GM21367 (cell line): ENCODE results near the gene THADA.

Experiments
- ATAC-seq: cut with Tn5 transposase; IDR thresholded peaks from one replicate; pipeline ENCODE4 v1.9.1; 2021; ENCODE audit not compliant: unreplicated experiment

The THADA gene

DNA sequence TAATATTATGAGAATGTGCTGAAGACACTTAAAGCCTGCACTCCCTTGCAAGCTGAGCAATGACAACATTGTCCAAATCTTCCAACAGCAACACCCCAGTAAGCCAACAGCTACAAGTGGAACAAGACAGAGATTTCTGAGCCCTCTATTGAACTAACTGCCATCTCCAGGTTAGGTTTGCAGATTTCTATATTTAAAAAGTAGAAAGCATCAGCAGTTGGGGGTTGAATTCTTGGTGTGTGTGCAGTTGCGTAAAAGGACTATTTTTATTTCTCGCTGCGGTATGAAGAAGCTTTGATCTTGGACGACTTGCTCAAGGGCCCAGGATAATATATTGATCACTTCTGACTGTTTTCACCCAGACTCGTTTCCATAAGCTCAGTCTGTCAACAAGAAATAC, 263.2 kb downstream of the THADA start:
- ATAC-seq: no peak

DNA sequence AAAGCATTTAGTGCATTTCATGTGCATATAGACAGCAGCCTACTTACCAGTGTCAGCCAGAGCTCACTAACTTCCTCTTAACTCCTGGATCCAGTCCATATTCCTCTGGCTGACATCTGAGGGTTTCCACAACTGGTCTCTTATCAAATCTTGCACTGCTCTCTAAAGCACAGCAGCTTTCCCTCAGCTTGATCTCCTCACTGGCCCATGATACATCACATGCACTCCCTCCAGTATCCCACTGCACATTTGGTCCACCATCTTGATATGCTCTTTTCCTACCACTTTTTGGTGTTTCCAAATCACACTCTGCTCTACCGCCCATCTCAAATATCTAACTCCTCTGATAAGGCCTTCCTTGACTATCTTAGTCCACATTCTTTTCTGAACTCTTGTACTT, 264.4 kb downstream of the THADA start:
- no peak for ATAC-seq

DNA sequence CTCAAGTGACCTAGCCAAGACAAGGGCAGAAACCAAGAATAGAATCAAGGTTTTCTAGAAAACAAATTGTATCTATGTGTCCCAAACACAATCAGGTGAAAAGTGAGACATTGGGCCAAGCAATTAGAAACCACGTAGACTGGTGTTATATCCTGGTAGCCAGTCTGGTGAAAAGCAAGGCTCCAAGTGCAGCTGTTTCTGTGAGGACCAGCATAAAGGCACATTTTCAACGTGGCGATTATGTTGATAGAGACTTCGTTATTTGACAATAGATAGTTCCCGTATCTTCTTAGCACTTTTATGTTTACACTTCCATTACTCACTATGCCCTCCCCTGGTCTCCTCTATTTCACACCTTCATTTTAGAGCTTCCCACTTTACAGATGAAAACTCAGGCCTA, 266.2 kb downstream of the THADA start:
- ATAC-seq: no peak

DNA sequence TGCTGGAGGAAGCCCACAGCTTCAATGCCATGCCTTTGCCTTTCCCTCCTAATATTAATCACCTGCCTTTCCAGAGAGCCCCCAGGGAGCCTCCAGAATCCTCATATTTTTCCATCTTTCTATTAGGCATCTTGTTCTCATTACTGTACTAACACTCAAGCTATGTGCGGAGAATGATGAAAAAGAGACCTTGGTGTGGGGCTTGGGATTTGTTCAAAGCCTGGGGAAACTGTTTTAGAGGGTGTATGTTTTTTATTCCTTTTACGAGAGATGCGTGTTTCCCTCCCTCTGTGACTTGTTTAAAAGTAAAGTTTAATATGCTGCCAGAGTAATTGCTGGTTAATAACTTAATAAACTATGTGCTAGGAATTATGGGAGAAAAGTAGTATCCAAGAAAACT, 267.0 kb downstream of the THADA start:
- ATAC-seq: no peak

DNA sequence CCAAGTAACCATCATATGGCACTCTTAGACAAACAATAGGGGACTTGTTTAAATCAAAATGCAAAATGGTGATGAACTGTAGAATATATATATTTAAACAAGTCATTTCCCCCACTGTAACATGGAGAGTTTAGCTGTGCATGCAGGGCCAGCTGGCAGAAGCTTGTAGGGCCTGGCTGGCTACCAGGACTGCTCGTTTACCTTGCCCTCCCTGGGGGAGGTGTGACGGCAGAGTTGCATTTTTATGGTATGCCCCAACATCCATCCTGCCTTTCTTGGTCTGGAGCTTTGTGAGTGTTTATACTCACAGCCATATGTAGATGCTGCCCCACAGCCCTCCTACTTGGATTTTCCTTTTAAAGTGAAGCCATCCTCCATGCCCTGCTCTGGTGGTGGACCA, 267.7 kb downstream of the THADA start:
- no peak for ATAC-seq

DNA sequence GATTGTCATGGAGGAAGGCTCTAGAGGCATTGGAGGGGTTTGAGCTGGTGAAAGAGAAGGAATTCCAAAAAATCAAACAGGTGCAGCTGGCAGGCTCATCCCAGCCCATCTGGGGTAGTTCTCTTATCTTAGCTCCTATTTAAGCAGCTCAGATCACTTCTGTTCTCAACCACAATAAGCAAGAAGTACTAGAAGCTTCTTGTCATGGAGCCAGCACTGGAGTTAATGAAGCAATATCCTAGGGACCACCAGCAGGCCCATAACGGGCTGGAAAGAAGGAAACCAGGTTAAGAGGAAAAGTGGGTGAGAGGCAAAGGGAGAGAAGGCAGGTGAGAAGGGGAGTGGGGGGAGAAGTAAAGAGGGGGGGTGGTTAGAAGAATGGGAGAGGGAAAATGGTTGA, 268.7 kb downstream of the THADA start:
- no peak for ATAC-seq

DNA sequence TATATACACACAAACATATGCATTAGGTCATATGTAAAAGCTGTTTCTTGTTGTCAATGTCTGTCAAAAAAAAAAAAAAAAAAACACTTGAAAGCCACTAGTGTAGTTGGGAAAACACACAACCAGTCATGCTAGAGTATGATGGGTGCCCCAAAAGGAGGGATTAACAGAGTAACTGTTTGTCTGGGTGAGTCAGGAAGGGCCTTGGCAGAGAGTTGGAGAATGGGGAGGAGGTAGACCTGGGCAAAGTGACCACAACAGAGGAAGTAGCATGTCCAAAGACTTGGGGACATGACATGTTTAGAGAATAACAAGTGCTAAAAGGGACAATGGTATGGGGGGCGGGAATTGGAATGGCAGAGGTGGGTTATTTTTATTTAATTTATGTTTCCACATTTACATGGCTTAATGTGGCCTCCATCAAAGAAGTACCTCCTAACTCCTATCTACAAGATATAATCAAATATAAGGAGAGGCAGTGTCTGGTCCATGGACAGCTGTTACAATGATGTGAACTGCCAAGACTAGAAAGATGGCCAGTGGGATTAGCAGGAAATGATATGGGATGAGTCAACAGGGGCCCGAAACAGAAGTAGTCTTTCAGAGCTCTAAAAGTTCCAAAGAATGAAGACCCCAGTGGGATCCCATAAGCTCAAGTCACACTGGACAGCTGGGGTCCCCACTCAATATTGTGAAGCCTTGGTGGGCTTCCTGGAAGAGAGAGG, 269.6 kb downstream of the THADA start:
- ATAC-seq: no peak

DNA sequence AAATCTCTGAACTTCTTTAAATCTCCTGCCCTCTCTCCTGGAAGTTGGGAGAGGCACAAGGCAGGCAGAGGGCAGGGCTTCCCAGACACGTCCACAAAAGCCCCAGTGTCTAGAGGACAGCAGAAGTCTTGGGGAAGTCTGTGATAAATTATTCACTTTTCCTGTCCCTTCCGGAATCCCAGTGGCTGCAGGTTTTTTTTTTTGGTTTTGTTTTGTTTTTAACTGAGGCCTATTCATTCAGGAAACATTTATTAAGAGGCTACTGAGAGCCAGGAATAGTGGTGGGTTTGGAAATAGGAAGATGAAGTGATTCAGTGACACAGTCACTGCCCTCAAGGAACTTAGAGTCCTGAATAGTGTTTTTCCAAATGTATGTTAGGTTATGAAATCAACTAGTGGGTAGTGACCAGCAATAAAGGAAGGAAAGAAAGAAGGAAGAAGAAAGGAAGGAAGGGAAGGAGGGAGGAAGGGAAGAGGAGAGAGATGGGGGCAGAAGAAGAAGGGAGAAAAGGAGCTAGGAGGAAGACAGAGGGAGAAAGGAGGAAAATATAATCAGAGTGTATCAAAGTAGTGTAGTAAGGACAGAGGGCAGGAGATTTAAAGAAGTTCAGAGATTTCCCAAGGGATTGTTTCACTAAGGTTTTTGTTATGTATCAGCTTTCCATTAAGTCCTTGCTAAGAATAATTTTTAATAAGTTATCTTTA, 270.6 kb downstream of the THADA start:
- ATAC-seq: no peak

DNA sequence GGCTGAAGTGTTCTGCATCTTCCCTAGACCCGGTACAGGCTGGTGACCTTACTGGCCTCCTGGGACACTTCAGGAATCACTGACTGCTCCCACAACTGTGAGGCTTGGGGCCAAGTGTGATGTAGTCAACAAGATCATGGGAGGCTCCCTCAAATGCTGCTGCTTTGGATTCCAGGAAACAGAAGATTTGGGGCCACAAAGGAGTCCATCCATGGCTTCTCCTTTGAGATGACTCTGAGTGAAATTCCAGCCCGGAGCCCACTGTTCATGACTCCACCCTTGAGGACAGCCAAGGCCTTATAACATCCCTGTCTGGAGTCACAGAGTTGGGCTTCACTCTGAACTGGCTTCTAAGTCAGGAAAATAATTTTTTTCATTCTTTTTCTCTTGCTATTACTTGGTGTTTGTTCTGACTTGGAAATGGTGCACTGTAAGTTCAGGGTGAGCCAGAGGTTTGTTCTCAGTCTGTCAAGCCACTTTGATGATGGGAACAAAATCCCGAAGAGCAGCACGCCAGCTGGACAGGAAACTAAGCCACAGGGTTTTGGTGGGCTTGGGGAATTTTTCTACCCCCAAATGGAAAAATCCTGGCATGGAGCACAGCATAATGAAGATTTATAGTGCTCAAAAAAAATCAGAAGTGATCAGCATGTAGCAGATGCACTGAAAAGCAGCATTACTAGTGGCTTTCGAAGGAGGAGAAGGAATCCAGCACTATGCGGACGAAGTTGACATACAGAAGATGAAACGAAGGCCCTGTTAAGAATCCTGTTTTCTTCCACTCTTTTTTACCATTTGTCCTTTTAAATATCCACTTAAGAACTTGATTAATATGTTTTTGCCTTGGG, 271.4 kb downstream of the THADA start:
- no peak for ATAC-seq

DNA sequence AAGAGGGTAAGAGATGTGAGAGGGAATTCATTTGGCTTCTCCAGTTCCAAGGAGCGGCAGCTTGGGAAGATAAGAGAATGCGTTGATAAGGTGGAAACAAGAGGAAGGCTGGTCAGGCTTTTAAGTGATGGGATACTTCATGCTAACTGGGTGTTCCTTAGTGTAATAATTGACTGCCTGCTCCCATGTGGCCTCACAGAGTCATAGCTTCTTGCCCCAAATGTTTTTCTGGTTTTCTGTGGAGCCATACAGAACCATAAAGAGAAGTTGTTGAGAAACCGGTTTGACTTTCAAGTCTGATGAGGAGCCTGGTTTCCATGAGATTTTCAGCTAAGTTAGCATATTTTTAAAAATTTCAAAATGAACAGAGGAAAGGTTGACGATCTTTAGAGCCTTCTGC, 272.0 kb downstream of the THADA start:
- no peak for ATAC-seq

DNA sequence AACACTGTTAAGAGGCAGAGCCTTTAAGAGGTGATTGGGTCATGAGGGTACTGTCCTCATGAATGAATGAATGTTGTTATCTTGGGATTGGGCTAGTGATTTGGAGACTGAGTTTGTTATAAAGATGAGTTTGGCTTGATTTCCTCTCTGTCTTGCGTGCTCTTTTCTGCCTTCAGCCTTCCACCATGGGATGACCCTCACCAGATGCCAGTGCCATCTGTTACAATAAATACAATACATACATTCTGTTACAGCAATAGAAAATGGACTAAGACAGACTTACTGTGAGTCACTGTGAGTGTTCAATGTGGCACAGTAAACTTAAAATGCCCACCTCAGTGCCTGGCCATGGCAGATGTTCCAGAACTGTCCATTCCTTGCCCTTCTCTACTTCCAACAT, 274.4 kb downstream of the THADA start:
- no peak for ATAC-seq

DNA sequence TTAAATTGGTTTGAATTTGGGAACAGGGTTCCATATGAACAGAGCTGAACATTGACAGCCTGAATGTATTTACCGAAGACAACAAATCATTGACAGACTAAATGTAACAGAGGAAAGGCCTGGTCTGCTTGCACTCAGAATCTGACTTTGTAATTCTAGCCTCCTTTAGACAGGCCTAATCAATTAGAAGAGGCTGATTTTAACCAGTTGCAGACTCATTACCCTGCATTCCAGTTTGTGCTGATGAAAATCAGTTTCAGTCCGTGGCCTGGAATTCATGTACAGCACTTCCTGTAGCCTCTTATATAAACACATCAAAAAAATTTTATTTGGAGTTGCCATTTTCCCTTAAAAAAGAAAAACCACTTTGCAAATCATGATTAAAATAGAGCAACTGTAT, 276.3 kb downstream of the THADA start:
- ATAC-seq: no peak

DNA sequence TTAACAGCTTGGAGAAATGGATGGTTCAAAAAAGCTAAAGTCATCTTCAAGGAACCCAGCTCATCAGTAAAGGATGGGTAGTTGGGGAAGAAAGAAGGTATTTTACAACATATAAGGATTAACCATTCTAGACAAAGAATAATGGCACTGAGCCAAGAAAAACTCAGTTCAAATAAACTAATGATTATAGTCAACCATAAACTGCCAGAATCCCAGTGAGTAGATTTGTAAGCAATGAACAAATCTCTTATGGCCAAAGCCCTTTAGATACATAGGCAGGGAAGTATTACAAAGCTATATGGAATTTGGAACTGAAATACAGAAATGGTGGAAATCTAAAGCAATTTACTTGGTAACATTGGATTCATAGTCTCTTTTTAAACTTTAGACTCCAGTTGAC, 277.0 kb downstream of the THADA start:
- no peak for ATAC-seq

DNA sequence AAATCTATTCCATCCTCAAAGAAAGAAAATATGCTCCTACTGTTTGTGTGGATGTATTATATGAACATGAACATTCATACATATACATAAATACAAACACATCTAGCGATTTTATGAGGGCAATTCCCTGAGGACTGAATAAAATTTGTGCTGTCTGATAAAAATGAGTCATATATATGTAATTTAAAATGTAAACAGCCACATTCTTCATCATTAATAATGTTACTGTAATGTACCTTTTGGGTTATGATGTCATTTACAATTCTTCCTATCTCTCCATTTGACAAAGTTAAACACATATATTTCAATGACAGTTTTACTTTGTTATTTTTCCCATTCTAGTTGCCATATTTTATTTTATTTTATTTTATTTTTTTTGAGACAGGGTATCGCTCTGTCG, 278.2 kb downstream of the THADA start:
- no peak for ATAC-seq

DNA sequence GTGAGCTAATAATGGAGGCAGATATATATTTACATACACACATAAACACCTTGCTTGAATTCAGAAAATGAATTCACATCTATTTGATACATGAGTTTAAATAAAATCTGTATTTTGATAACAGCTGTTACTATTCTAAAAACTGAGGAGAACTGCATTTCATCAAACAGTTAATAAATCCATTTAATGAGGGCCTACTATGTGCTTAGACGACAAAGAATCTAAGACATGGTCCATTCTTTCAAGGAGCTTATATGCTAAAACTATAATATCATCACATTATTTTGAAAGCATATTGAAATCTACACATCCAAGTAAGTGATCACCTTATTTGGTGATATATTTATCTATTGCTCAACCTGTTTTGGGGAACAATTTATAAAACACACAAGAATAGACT, 278.6 kb downstream of the THADA start:
- no peak for ATAC-seq

DNA sequence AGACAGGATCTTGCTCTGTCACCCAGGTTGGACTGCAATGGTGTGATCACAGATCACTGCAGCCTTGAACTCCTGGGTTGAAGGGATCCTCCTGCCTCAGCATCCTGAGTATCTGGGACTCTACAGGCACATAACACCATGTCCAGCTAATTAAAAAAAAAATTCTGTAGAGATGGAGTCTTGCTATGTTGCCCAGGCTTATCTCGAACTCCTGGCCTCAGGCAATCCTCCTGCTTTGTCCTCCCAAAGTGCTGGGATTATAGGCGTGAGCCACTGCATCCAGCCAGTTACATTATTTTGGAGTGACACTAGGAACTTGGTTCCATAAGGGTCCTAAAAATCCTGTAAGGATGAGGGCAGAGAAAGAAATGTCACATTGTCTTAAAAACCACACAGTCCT, 280.4 kb downstream of the THADA start:
- ATAC-seq: no peak

DNA sequence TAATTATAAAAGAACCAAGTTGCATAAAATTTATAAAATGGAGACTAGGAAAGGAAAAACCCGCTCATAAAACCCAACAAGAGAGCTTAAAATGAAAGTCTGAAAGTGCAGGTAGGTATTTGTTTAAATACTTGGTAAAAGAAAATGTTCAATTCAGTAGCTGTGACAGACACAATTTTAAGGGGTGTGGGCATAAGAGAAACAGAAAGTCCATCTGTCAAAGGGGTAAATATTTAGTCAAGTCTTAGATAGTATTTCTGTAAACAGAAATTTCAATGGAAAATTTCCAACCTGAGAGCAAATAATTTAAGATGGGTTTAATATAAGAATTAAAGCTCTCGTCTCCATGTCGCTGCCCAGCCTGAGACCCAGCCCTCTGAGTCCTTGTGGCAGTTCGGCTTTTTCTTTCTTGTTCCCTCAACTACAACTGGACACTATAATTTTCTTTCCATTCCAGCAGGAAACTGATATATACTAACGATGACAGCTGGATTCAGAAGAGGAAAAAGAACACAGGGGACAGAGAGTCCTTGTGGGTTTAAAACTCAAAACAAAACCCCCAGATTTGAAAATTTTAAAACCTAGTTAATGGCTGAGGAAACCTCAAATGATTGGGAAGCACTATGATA, 281.4 kb downstream of the THADA start:
- no peak for ATAC-seq

DNA sequence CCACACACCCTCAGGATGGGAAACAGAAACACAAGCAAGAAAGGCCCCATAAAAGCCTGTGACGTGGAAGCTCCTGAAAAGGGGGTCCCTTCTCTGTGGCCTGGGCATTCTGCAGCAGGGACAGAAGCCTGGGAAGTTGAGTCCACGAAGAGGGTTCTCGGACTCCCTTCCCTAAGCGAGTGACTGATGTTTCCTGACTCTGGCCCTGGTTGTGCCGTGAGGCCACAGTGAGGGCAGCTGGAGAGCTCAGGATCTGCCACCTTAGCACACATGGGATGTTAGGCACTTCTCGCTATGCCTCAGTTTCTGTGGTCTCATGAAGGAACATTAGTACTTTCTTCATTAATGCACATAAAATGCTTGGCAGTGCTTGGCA, 282.2 kb downstream of the THADA start:
- ATAC-seq: no peak

DNA sequence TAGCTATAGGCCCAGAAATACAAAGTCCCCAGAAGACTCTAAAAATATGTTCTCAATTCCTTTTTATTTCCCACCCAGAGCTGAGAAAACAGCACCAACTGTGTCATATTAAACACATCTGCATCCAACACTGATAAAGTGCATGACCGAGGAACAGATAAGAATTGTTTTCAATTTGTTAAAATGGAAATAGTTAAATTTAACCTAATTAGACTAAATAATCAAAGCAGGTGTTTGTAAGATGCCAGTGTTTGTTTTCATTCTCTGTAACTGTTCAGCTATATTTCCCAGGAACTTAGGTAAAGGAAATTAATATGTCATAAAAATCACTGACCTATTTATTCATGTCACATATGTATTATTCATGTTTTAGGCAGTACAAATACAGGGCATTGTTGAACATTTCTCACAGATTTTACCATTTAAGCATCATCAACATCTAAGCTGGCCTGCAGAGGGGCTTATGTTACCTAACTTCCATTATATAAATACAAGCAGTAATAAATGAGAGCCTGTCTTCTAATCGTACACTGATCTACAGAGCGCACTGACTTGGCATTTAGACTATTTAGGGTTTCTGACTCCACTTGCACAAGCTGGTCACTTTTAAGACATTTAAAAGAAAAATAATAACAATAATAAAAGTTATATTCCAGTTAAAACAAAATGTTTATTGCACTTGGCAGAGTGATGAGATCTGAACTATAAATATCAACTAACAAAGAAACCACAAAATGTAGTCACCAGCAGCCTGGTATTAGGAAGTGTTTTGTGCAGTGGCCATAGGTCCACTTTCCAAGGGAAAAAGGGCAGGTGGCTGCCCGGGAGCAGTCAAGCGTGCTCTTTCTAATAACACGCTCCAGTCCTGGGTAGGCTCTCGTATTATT, 282.8 kb downstream of the THADA start:
- no peak for ATAC-seq

DNA sequence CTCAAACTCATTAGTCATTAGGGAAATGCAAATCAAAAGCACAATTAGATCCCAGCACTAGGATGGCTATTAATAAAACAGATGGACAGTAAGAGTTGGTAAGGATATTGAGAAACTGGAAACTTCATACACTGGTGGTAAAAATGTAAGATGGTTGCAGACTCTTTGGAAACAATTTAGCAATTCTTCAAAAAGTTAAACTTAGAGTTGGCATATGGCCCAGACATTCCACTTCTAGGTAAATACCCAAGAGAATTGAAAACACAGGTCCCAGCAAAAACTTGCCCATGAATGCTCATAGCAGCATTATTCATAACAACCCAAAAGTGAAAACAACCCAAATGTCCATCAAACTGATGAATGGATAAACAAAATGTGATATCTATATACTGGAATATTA, 284.6 kb downstream of the THADA start:
- ATAC-seq: no peak

DNA sequence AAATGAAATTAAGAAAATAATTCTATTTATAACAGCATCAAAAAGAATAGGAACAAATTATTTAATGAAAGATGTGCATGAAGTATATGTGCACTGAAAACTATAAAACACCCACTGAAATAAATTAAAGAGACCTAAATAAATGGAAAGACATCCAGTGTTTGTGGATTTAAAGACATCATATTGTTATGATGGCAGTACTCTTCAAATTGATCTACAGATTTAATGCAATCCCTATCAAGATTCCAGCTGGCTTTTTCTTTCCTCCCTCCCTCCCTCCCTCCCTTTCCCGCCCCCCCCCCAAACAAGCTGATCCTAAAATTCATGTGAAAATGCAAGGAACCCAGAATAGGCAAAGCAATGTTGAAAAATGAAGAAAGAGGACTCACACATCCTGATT, 285.9 kb downstream of the THADA start:
- no peak for ATAC-seq
